Measurements from ENCODE around the gene A3GALT2.

A3GALT2 gene

GRCh38 chr1:33320619-33321165 is at the start of gene A3GALT2:
A3GALT2 (minus strand) TSS chr1:33321098; CDS start chr1:33321098, 0 bp downstream.
- no peak for DNase-seq

DNA sequence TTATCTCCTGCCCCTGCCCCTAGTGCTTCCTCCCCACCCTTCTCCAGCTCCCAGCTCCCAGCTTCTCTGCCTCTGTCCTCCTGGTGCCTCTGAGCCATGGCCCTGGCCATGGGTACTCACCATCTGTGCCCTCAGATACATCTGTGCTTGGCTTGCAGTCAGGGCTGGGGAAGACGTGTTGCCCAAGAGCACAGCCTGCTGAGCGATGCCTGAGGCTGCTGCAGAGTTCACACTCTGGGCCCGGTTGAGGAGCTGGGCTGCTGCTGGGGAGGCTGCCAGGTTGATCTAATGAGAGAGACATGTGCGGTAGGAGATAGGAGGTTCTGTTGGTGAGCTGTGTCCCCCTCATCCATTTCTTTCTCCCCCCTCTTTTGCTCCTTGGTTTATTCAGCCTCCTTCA is 49.4 kb upstream of the A3GALT2 start:
- no peak for DNase-seq

- no peak for DNase-seq
These were observed 48.9 kb upstream of the A3GALT2 start for GRCh38 chr1:33369764-33370163.

- DNase-seq: no peak
These were observed 48.2 kb upstream of the A3GALT2 start for GRCh38 chr1:33369081-33369480.

DNA sequence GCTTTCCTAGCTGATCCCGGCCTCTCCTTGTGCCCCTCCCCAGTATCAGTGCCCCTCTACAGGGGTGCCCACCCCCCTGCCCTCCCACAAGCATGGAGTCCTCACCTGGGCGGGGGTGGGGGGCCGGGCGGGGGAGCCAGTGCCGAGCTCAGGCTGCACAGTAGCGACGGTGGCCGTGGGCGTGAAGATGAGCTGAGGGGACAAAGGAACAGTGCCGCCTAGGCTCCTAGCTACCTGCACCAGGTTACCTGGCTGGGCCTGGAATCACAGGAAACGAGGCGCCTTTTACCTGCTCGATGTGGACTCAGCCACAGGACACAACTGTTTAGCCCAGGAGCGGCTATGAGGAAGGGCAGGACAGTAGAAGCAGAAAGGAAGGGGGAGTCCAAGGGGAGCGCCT is 47.5 kb upstream of the A3GALT2 start:
- no peak for DNase-seq

DNA sequence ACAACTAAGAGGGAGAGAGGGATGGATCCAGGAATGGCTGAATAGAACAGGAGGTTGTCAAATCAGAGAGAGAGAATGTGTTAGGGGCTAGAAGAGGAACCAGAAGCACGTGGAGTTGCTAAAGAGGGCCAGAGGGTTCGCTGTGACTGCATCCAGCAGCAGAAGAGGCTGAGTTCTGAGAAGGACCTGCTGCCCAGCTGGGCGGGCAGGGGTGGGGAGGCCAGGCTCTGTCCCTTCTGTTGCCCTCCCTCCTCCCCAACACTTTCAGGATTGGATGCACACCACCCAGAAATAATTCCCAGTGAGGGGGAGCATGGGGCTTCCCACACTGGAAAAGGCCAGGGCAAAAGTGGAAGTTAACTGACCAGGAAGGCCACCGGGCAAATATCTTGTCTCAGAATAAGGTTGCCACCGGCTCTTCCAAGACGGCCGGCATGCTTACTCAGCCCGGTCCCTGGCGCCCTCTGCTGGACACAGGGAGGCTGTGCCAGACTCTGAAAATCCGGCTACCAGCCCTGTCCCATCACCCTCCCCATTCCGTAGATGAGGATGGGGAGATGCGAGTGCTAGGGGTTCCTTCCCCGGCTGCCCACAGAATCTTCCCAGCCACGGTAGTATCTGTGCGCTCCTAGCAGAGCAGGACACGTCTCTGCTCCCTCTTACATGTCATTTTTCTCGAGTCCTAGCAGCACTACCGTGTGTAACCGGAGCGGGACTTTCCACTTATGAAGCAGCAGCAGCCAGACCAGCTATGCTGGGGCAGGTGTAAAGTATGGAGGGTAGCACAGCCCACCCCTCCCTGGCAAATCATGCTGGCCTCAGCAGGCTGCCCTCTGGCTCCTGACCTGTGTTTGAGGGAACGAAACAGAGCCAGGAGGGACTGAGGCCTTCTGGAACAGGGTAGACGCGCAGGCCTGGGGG is 46.8 kb upstream of the A3GALT2 start:
- DNase-seq: peak; percentile 74

DNA sequence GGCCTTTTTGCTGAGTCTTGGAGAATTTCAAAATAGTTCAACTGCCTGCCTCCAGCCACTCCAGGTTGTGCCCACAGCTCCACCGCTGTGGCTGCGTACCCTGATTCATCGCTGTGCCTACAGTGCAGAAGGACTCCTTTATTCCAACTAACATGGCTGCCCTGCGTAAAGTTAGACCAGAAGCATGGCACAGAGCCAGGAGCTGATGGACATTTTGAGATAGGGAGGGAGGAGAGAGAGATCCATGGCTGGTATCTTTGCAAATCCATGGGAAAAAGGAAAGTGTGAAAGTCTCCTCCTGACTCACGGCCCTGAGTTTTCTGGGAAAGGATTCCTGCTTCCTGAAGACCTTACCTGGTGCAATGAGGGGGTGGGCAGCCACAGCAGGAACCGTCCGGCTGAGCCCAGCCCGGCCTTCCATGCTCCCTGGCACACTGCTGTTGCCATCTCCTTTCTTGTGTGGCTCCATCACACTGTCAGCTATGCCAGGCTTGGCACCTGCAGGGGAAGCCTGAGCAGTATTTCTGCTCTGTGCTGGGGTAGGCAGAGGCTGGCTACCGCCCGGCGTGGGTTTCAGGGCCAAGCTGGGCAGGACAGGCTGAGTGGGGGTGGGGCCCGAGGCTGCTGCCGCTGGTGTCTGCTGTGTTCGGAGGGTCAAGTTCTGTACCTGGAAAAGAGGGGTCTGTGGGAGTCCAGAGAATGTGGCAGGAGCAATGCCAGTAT is 46.0 kb upstream of the A3GALT2 start:
- DNase-seq: no peak

DNA sequence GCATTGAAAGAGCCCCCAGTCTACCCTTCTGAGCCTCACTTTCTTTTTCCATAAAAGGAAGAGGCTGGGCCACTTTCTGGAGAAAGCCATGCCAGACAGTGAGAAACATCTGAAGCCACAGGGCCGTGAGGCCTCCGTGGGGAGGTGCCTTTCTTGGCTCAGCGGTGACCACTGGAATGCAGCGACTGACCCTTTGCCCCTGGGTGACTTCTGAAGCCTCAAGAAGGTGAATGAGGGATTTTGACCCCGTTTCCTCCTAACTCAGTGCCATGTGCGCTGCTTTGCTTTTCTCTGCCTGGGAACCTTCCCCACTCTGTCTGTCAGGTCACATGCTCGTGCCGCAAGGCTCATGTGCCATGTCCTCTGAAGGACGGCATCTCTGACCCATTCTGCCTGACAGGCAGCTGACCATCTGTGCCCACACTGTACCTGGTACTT is 44.7 kb upstream of the A3GALT2 start:
- no peak for DNase-seq

GRCh38 chr1:33364565-33364918 is 43.6 kb upstream of the A3GALT2 start:
- peak; percentile 94 for DNase-seq

- DNase-seq: peak; percentile 64
These were observed 42.6 kb upstream of the A3GALT2 start for GRCh38 chr1:33363470-33363861.

- DNase-seq: no peak
These were observed 42.1 kb upstream of the A3GALT2 start for GRCh38 chr1:33363021-33363420.

DNA sequence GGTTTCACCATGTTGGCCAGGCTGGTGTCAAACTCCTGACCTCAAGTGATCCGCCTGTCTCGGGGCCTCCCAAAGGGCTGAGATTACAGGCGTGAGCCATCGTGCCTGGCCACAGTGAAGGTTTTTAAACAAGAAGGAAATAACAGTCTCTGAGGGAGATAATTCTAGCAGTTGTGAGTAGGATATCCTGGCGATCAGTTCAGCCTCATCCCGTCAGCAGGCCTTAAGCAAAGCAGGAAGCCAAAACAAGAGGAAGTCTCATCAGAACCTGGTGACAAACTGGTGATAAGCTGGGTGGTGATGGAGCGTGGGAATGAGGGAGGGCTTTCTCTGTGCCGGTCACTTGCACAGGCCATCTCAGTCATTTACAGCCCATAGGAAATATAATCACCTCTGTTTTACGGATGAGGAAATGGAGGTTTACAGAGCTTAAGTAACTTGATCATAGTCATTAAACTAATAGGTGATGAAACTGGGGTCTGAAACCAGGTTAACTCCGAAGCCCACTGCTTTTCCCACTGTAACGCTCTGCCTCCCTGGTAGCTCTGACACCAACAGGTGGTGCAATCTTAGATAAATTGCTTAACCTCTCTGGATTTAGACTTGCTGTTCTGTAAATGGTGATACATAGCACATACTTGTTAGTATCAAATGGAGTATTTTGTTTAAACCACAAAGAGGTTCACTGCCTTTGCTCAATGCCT is 40.8 kb upstream of the A3GALT2 start:
- DNase-seq: peak; percentile 4

- no peak for DNase-seq
These were observed 39.5 kb upstream of the A3GALT2 start for GRCh38 chr1:33360367-33360766.

GRCh38 chr1:33359931-33360330 is 39.0 kb upstream of the A3GALT2 start:
- DNase-seq: no peak

DNA sequence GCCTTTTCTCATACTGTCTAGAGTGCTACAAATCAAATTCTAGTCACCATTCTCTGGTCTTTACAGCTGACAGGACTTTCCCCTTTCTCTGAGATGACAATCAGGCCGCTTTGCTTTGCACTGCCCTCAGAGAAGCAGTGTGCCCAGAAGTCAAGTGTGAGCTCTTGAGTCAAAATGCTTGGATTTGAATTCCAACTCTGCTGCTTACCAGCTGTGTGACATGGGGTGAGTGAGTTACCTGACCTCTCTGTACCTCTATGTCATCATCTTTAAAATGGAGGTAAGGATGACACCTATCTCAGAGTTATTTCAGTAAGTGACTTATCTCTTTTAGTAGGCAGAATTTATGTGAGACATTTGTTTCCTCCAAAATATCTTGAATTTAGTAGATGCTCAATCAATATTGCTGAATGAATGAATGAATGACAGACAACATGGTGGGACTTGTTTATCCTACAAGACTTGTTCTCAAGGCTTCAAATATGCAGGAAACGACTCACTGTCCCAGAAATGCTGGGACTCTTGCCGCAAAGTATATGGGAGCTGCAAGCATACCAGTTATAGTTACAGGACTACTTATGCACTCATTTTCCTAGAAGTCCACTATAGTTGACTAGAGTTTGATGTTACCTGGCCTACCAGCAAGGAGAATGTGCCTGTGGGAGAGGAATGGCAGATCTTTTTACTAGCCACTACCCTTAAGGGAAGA is 38.1 kb upstream of the A3GALT2 start:
- DNase-seq: no peak

- DNase-seq: no peak
These were observed 37.4 kb upstream of the A3GALT2 start for GRCh38 chr1:33358114-33358794.

DNA sequence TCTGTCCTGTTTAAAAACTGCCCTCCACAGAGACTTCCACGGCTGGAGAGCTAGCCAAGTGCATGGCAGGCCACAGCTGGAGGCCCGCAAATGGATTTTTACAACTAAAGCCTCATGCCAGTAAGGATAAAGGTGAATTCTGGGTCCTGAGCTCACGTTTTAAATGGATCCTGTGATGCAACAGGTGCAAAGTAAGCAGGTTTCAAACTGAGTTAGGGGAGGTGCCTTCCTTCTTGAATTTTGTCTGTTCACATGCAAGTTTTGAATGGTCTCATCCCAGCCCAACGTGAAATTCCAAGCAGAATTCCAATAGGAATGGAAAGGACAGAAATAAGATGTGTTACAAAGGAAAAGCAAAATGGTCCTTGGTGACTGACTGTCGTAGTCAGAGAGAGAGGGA is 36.2 kb upstream of the A3GALT2 start:
- no peak for DNase-seq

DNA sequence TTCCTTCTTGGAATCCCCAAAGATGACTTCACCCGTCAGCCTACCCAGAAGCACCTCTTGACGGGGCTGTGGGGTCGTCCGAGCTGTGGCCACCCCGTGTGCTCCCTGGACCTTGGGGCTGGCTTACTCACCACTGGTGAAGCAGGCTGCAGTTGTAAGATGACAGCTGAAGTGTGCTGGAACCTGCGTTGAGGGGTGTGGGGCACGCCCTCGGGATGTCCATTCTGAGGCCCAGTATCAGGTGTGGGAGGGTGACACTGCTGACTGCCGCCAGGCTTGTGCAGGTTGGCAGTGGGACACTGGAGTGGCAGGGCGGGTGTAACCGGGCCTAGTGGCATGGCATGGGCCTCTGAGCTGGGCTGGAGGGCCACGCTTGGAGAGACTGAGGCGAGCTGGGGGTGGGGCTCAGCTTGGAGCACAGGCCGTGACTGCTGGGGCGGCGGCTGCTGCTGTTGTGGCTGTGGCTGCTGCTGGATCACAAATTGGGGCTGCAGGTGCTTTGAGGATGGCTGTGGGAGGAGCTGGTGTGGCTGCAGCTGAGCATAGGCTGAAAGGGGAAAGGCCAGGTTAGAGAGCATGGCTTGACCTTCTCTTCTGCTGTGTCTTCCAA is 33.9 kb upstream of the A3GALT2 start:
- no peak for DNase-seq

GRCh38 chr1:33353531-33353930 is 32.6 kb upstream of the A3GALT2 start:
- DNase-seq: no peak

DNA sequence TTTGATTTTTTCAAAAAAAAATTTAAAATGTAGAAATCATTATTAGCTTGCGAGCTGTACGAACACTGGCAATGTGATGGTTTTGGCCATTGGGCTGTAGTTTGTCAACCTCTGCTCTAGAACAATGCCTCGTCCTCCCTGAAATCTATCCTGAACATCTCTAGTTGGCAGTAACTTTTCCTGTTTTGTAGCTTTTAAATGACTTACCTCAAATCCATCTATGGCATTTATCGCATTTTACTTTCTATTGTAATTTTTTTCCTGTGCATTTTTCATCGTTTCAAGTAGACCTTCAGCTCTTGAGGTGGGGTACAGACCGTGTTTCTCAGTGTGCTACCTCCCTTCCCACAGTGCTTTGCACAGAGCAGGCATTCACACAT is 30.4 kb upstream of the A3GALT2 start:
- DNase-seq: no peak

GRCh38 chr1:33350611-33351280 is 29.8 kb upstream of the A3GALT2 start:
- DNase-seq: no peak
